Transverse colon (tissue), 4 donors: Measurements from ENCODE around the gene STK4. TPM values are rescaled to one million over a fixed set of nuclear protein-coding genes. Genes with fewer than 3 reads are reported as not detected.

Experiments
- DNase-seq: peaks from one replicate; pipeline ENCODE4 v3.0.0-alpha.2; 2019
- H3K27ac ChIP-seq, 4 donors: fragments of 200-600 bp; sonication (generic); 2 replicates each; pipeline ENCODE4 v1.5.1; 2016 to 2018; ENCODE audit warnings: inconsistent platforms in 4 of 4
- H3K27me3 ChIP-seq: fragments of 200-600 bp; sonication (generic); 2 replicates; pipeline ENCODE4 v1.5.1; 2017; ENCODE audit warnings: inconsistent platforms
- H3K36me3 ChIP-seq, 4 donors: fragments of 200-600 bp; sonication (generic); 2 replicates each; pipeline ENCODE4 v1.5.1; 2017 to 2019; ENCODE audit warnings: inconsistent platforms in 4 of 4
- H3K4me1 ChIP-seq, 4 donors: fragments of 200-600 bp; sonication (generic); 2 replicates each; pipeline ENCODE4 v1.5.1; 2017 to 2020; ENCODE audit warnings: inconsistent platforms in 4 of 4
- H3K4me3 ChIP-seq, 4 donors: fragments of 200-600 bp; sonication (generic); 1 replicate in 1 of 4; 2 replicates in 3 of 4; pipeline versions ENCODE4 v1.5.1 to v1.6.1; 2017 to 2019; ENCODE audit warnings: inconsistent platforms in 4 of 4
- H3K9me3 ChIP-seq, 2 donors: fragments of 200-600 bp; sonication (generic); 2 replicates each; pipeline ENCODE4 v1.5.1; 2017 to 2019; ENCODE audit warnings: inconsistent platforms in 2 of 2
- EP300 ChIP-seq: sonication (generic); formaldehyde crosslinking; IDR thresholded peaks from one replicate; pipeline ENCODE4 v1.6.1; 2017; ENCODE audit warnings: antibody characterized with exemption, low read depth
- POLR2A ChIP-seq: fragments of 450-650 bp; IDR thresholded peaks from one replicate; pipeline ENCODE4 v1.6.1; 2016; ENCODE audit warnings: antibody characterized with exemption, mild to moderate bottlenecking, moderate library complexity
- POLR2AphosphoS5 ChIP-seq, 3 donors: sonication (generic); formaldehyde crosslinking; IDR thresholded peaks; one replicate each; pipeline ENCODE4 v1.6.1; 2016; ENCODE audit warnings: antibody characterized with exemption in 3 of 3
- WGBS, 2 donors: methylation state at CpG; one replicate each; pipeline ENCODE4 v1.1.5; 2018; ENCODE audit warnings: low coverage in 1 of 2; 5-methylcytosine and 5-hydroxymethylcytosine counted together
- in situ Hi-C, 4 donors: fragments of 200-750 bp; cut with MboI; loops; one replicate each; pipeline versions ENCODE4 v1.15.0 to v1.15.1; 2017; ENCODE audit warnings: low sequenced_read_pairs in 3 of 4, low pct_ligation_motif_present in 1 of 4, low pct_unique_long_range_greater_than_20kb in 1 of 4
- intact Hi-C: fragments of 100-400 bp; cut with DNase I; formaldehyde crosslinking; loops from one replicate; pipeline ENCODE4 v1.15.1; 2023; ENCODE audit warnings: low total_unique reads
- total RNA-seq, 4 donors: library from RNA; depleted of rRNA; stranded (reverse); fragments of >200 nt; gene quantifications; one replicate each; pipeline ENCODE4 v1.1.0, GENCODE V29; 2016
- TF ChIP-seq, protein P1 (sequence below), 5 experiments: fragments of 200-600 bp in 3 of 5; fragments of 450-650 bp in 2 of 5; sonication (generic) in 3 of 5; IDR thresholded peaks; 1 replicate in 2 of 5; 2 replicates in 3 of 5; pipeline ENCODE4 v1.5.1; 2016 to 2017; ENCODE audit warnings: antibody characterized with exemption in 5 of 5, inconsistent platforms in 3 of 5, mild to moderate bottlenecking in 2 of 5, moderate library complexity in 1 of 5

Gene STK4
- total RNA-seq, 4 donors from 2014 or later: 30.3 to 78.1 (median 38.3) TPM

- 77 to 100% methylated on average over 1 to 9 of the region's 9 CpGs for WGBS, 2 donors
- H3K27ac ChIP-seq: no peak overlapping the region
- peaks cover 0 to 13% (median 3%) of the 10 kb centered on the region in 4 donors for H3K36me3 ChIP-seq
- H3K4me3 ChIP-seq: no peak overlapping the region
- no peaks in the 10 kb centered on the region for H3K27me3 ChIP-seq
- no peak for DNase-seq
- TF ChIP-seq, protein P1, sequence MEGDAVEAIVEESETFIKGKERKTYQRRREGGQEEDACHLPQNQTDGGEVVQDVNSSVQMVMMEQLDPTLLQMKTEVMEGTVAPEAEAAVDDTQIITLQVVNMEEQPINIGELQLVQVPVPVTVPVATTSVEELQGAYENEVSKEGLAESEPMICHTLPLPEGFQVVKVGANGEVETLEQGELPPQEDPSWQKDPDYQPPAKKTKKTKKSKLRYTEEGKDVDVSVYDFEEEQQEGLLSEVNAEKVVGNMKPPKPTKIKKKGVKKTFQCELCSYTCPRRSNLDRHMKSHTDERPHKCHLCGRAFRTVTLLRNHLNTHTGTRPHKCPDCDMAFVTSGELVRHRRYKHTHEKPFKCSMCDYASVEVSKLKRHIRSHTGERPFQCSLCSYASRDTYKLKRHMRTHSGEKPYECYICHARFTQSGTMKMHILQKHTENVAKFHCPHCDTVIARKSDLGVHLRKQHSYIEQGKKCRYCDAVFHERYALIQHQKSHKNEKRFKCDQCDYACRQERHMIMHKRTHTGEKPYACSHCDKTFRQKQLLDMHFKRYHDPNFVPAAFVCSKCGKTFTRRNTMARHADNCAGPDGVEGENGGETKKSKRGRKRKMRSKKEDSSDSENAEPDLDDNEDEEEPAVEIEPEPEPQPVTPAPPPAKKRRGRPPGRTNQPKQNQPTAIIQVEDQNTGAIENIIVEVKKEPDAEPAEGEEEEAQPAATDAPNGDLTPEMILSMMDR (IDR thresholded peaks at IDR 0.05): no peak
- no peaks in the 10 kb centered on the region for H3K9me3 ChIP-seq
- H3K4me1 ChIP-seq: no peaks in the 10 kb centered on the region
- in situ Hi-C loops: no loop called here
- intact Hi-C loops: no loop called here
These were observed 27.7 kb upstream of the STK4 start for GRCh38 chr20:44938637-44939036.

GRCh38 chr20:44941120-44941691, 25.1 kb upstream of the STK4 start:
- in situ Hi-C loops (no loop called here), intact Hi-C loops (no loop called here)
- 73% methylated on average over 7 of the region's 7 CpGs; no CpG with 5 or more reads in 1 of the 2 donors for WGBS, 2 donors
- Histone ChIP-seq H3K27me3 (no peaks in the 10 kb centered on the region), H3K36me3 (peaks cover 0 to 20% (median 9%) of the 10 kb centered on the region in 4 donors), H3K4me1 (no peaks in the 10 kb centered on the region), H3K27ac (no peak overlapping the region), H3K9me3 (no peaks in the 10 kb centered on the region), H3K4me3 (no peak overlapping the region)
- DNase-seq: no peak
- TF ChIP-seq POLR2A (no peak), EP300 (no peak)

DNA sequence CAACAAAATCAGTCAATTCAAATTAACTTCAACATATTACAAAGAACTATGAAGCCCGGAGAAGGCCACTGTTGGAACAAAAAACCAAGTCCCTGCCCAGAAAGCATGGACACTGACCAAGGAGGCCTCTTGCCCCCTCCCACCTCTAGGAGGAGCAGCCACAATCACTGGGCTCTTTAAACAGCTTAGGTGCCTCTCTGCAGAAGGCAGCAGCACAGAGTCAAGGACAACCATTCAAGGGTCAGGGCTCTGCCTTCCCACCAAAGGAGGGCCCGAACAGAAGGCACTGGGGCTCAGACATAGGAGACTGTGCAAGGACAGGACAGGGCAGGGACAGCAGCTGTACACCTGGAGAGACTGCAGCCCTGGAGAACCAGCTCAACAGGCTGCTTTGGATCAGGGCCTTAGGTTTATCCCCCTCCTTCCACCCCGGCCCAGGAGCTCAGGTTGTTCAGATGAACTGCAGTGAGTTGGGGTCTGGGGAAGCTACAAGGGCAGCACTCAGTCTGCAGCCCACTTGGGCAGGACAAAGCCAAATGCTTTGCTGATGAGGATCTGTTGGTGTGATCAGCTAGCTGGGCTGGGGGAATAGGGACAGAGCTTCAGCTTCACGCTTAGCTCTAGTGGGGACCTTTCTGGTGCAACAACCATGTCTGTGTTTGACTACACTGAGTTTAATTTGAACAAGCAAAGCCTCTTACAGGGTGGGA, 23.9 kb upstream of the STK4 start:
- DNase-seq: no peak
- H3K36me3 ChIP-seq: peaks cover 0 to 20% (median 10%) of the 10 kb centered on the region in 4 donors
- no peaks in the 10 kb centered on the region for H3K4me1 ChIP-seq
- no peaks in the 10 kb centered on the region for H3K9me3 ChIP-seq
- no peak overlapping the region for H3K27ac ChIP-seq
- H3K4me3 ChIP-seq: no peak overlapping the region
- intact Hi-C loops: no loop called here
- no peak for TF ChIP-seq POLR2A
- TF ChIP-seq POLR2AphosphoS5 (IDR thresholded peaks at IDR 0.05): no peak
- H3K27me3 ChIP-seq: no peaks in the 10 kb centered on the region
- WGBS, 2 donors: 90 to 100% methylated on average over 1 to 4 of the region's 4 CpGs
- in situ Hi-C loops: no loop called here

- no peak for TF ChIP-seq POLR2AphosphoS5 (IDR thresholded peaks at IDR 0.05)
- TF ChIP-seq, protein P1 (IDR thresholded peaks at IDR 0.05): no peak
- TF ChIP-seq EP300: no peak
- TF ChIP-seq POLR2A: no peak
- no peaks in the 10 kb centered on the region for H3K27me3 ChIP-seq
- in situ Hi-C loops: no loop called here
- 87 to 91% methylated on average over 4 of the region's 4 CpGs for WGBS, 2 donors
- H3K4me3 ChIP-seq: no peak overlapping the region
- no peaks in the 10 kb centered on the region for H3K4me1 ChIP-seq
- H3K36me3 ChIP-seq: peaks cover 0 to 27% (median 10%) of the 10 kb centered on the region in 4 donors
- no peak for DNase-seq
- intact Hi-C loops: no loop called here
- H3K27ac ChIP-seq: no peak overlapping the region
- H3K9me3 ChIP-seq: no peaks in the 10 kb centered on the region
These were observed 22.5 kb upstream of the STK4 start for GRCh38 chr20:44943828-44944227.

GRCh38 chr20:44945261-44945660, 21.1 kb upstream of the STK4 start:
- 91 to 92% methylated on average over 1 to 6 of the region's 6 CpGs for WGBS, 2 donors
- Histone ChIP-seq H3K27me3 (no peaks in the 10 kb centered on the region), H3K27ac (no peak overlapping the region), H3K9me3 (no peaks in the 10 kb centered on the region), H3K4me1 (no peaks in the 10 kb centered on the region), H3K4me3 (no peak overlapping the region), H3K36me3 (peaks cover 0 to 36% (median 13%) of the 10 kb centered on the region in 4 donors)
- no peak for DNase-seq
- intact Hi-C loops: no loop called here
- in situ Hi-C loops: no loop called here
- TF ChIP-seq EP300: no peak
- TF ChIP-seq POLR2AphosphoS5 (IDR thresholded peaks at IDR 0.05): no peak
- TF ChIP-seq, protein P1 (IDR thresholded peaks at IDR 0.05): no peak
- TF ChIP-seq POLR2A: no peak
